ENCODE results near the gene MMEL1. TPM values are rescaled to one million over a fixed set of nuclear protein-coding genes. Genes with fewer than 3 reads are reported as not detected.
"Not testable (repeated sequence)": the region's sequence is repeated elsewhere in the genome, so short reads cannot be mapped to it uniquely, and the experiment has no call there.

Gene MMEL1
- total RNA-seq, 2 donors from 2014 or later, result not detected

GRCh38 chr1:2652926-2653571 is 20.2 kb upstream of the MMEL1 start:
- H3K9me3 ChIP-seq; H3K36me3 ChIP-seq; H3K27me3 ChIP-seq (replicated peaks; ENCODE audit: insufficient read depth); H3K4me3 ChIP-seq; DNase-seq (ENCODE audit: low spot score); H3K4me1 ChIP-seq (ENCODE audit: control insufficient read depth in 1 of 2, low read depth in 2 of 2); H3K27ac ChIP-seq; ATAC-seq (ENCODE audit: insufficient number of reproducible peaks, low FRiP score, low read depth): not testable (repeated sequence)

GRCh38 chr1:2652152-2652925 is 19.5 kb upstream of the MMEL1 start:
- H3K27ac ChIP-seq; H3K9me3 ChIP-seq; ATAC-seq (ENCODE audit: insufficient number of reproducible peaks, low FRiP score, low read depth); H3K4me3 ChIP-seq; DNase-seq (ENCODE audit: low spot score); H3K36me3 ChIP-seq; H3K27me3 ChIP-seq (replicated peaks; ENCODE audit: insufficient read depth); H3K4me1 ChIP-seq (ENCODE audit: control insufficient read depth in 1 of 2, low read depth in 2 of 2): not testable (repeated sequence)

- H3K4me1 ChIP-seq (ENCODE audit: control insufficient read depth in 1 of 2, low read depth in 2 of 2), result no peaks in the 10 kb centered on the region
- no peak for DNase-seq (ENCODE audit: low spot score)
- no peak for ATAC-seq (ENCODE audit: insufficient number of reproducible peaks, low FRiP score, low read depth)
- TF ChIP-seq, protein P1, sequence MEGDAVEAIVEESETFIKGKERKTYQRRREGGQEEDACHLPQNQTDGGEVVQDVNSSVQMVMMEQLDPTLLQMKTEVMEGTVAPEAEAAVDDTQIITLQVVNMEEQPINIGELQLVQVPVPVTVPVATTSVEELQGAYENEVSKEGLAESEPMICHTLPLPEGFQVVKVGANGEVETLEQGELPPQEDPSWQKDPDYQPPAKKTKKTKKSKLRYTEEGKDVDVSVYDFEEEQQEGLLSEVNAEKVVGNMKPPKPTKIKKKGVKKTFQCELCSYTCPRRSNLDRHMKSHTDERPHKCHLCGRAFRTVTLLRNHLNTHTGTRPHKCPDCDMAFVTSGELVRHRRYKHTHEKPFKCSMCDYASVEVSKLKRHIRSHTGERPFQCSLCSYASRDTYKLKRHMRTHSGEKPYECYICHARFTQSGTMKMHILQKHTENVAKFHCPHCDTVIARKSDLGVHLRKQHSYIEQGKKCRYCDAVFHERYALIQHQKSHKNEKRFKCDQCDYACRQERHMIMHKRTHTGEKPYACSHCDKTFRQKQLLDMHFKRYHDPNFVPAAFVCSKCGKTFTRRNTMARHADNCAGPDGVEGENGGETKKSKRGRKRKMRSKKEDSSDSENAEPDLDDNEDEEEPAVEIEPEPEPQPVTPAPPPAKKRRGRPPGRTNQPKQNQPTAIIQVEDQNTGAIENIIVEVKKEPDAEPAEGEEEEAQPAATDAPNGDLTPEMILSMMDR (IDR thresholded peaks at IDR 0.05), result no peak
- no peaks in the 10 kb centered on the region for H3K36me3 ChIP-seq
- H3K9me3 ChIP-seq, result peaks cover 19% of the 10 kb centered on the region
- H3K4me3 ChIP-seq, result no peak overlapping the region
- H3K27me3 ChIP-seq (replicated peaks; ENCODE audit: insufficient read depth), result no peaks in the 10 kb centered on the region
- H3K27ac ChIP-seq, result no peak overlapping the region
Measured at GRCh38 chr1:2650967-2651645, 18.3 kb upstream of the MMEL1 start.

GRCh38 chr1:2646837-2647236 is 14.0 kb upstream of the MMEL1 start:
- TF ChIP-seq, protein P1 (IDR thresholded peaks at IDR 0.05), result no peak
- Histone ChIP-seq H3K27me3 (replicated peaks; ENCODE audit: insufficient read depth) (no peaks in the 10 kb centered on the region), H3K27ac (no peak overlapping the region), H3K9me3 (peaks cover 19% of the 10 kb centered on the region), H3K4me1 (ENCODE audit: control insufficient read depth in 1 of 2, low read depth in 2 of 2) (peaks cover 6 to 14% of the 10 kb centered on the region in 2 donors), H3K4me3 (no peak overlapping the region), H3K36me3 (no peaks in the 10 kb centered on the region)
- DNase-seq (ENCODE audit: low spot score) (no peak), ATAC-seq (ENCODE audit: insufficient number of reproducible peaks, low FRiP score, low read depth) (no peak)

- no peak for DNase-seq (ENCODE audit: low spot score)
- no peaks in the 10 kb centered on the region for H3K27me3 ChIP-seq (replicated peaks; ENCODE audit: insufficient read depth)
- TF ChIP-seq, protein P1 (IDR thresholded peaks at IDR 0.05), result no peak
- ATAC-seq (ENCODE audit: insufficient number of reproducible peaks, low FRiP score, low read depth), result no peak
- peaks cover 19% of the 10 kb centered on the region for H3K9me3 ChIP-seq
- no peak overlapping the region for H3K27ac ChIP-seq
- H3K4me1 ChIP-seq (ENCODE audit: control insufficient read depth in 1 of 2, low read depth in 2 of 2), result peaks cover 8 to 20% of the 10 kb centered on the region in 2 donors
- no peaks in the 10 kb centered on the region for H3K36me3 ChIP-seq
- H3K4me3 ChIP-seq, result no peak overlapping the region
Measured at GRCh38 chr1:2645776-2646175, 13.0 kb upstream of the MMEL1 start.

DNA sequence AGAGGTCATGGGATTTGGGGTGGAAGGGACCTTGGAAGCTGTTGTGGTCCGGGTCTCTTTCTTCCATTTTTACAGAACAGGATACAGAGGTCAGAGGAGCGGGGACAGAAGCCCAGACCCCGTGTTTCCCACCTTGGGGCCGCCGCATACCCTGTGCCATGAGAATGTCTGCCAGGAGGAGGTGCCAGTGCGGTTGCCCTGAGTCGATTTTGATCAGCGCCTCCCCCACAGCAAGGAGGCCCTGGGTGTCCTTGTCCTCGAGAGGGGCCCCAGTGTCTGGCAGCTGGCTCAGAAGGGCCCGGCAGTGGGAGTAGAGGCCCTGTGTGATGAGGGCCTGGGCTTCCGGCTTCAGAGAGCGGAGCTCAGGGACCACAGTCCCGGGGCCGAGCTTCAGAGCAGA is 12.3 kb upstream of the MMEL1 start:
- H3K4me1 ChIP-seq (ENCODE audit: control insufficient read depth in 1 of 2, low read depth in 2 of 2), result peaks cover 8 to 20% of the 10 kb centered on the region in 2 donors
- no peak overlapping the region for H3K27ac ChIP-seq
- ATAC-seq (ENCODE audit: insufficient number of reproducible peaks, low FRiP score, low read depth) (no peak), DNase-seq (ENCODE audit: low spot score) (no peak)
- H3K4me3 ChIP-seq, result no peak overlapping the region
- H3K27me3 ChIP-seq (replicated peaks; ENCODE audit: insufficient read depth), result no peaks in the 10 kb centered on the region
- H3K9me3 ChIP-seq, result peaks cover 19% of the 10 kb centered on the region
- TF ChIP-seq, protein P1 (IDR thresholded peaks at IDR 0.05), result no peak
- no peaks in the 10 kb centered on the region for H3K36me3 ChIP-seq

Measured in thoracic aorta (tissue), 2 donors.